HG03575 (cell line): ENCODE results near the gene APCDD1L.

ENCODE experiments used
- ATAC-seq: cut with Tn5 transposase; IDR thresholded peaks from one replicate; pipeline ENCODE4 v1.9.1; 2021; ENCODE audit not compliant: unreplicated experiment, insufficient number of reproducible peaks, low FRiP score; ENCODE audit errors: extremely low read depth

Gene APCDD1L

GRCh38 chr20:58452667-58453255 is 62.4 kb downstream of the APCDD1L start:
- no peak for ATAC-seq

- no peak for ATAC-seq
Measured at GRCh38 chr20:58450254-58450653, 64.9 kb downstream of the APCDD1L start.

GRCh38 chr20:58449681-58450221 is 65.4 kb downstream of the APCDD1L start:
- no peak for ATAC-seq

GRCh38 chr20:58448958-58449357 is 66.2 kb downstream of the APCDD1L start:
- no peak for ATAC-seq

- no peak for ATAC-seq
Measured at GRCh38 chr20:58447511-58448391, 67.4 kb downstream of the APCDD1L start.

GRCh38 chr20:58446960-58447265 is 68.3 kb downstream of the APCDD1L start:
- ATAC-seq = no peak

GRCh38 chr20:58446264-58446959 is 68.8 kb downstream of the APCDD1L start:
- ATAC-seq = no peak

GRCh38 chr20:58444746-58445255 is 70.4 kb downstream of the APCDD1L start:
- no peak for ATAC-seq

GRCh38 chr20:58441723-58442122 is 73.5 kb downstream of the APCDD1L start:
- ATAC-seq = no peak

GRCh38 chr20:58440021-58440767 is 75.0 kb downstream of the APCDD1L start:
- ATAC-seq = no peak

- no peak for ATAC-seq
Measured at GRCh38 chr20:58438970-58439808, 76.0 kb downstream of the APCDD1L start.

- no peak for ATAC-seq
Measured at GRCh38 chr20:58436868-58437645, 78.1 kb downstream of the APCDD1L start.

- ATAC-seq = no peak
Measured at GRCh38 chr20:58435237-58435636, 80.0 kb downstream of the APCDD1L start.

GRCh38 chr20:58434326-58434725 is 80.9 kb downstream of the APCDD1L start:
- no peak for ATAC-seq

- ATAC-seq = no peak
Measured at GRCh38 chr20:58433759-58434158, 81.4 kb downstream of the APCDD1L start.

- ATAC-seq = no peak
Measured at GRCh38 chr20:58433029-58433647, 82.1 kb downstream of the APCDD1L start.
